Caco-2 (cell line): ENCODE data around the gene USO1. TPM values are rescaled to one million over a fixed set of nuclear protein-coding genes. Genes with fewer than 3 reads are reported as not detected.

Source experiments
- Bru-seq: library from RNA; stranded (reverse); fragments of 400-500 nt; gene quantifications from one replicate; lab custom pipeline; 2021; lab: Mats Ljungman, UMichigan
- BruChase-seq, 2 experiments: library from RNA; stranded (reverse); fragments of 400-500 nt; gene quantifications; one replicate each; lab custom pipeline; 2021; lab: Mats Ljungman, UMichigan
- BruUV-seq: library from RNA; stranded (reverse); fragments of 400-500 nt; replicated peaks from 2 replicates; lab custom pipeline; 2021; lab: Mats Ljungman, UMichigan
- CTCF ChIA-PET: fragments of 300-600 bp; sonication (Branson Sonifier 250); formaldehyde crosslinking; loops from one replicate; lab custom pipeline; 2022; ENCODE audit warnings: antibody characterized with exemption; lab: Charles Lee
- POLR2A ChIA-PET: fragments of 300-600 bp; sonication (Branson Sonifier 250); formaldehyde crosslinking; loops from one replicate; lab custom pipeline; 2022; ENCODE audit warnings: antibody characterized with exemption; lab: Charles Lee
- DNase-seq, 2 experiments: peaks; one replicate each; pipeline versions ENCODE4 v3.0.0 to v3.0.0-alpha.2; 2020 to 2022
- H3K27me3 ChIP-seq: replicated peaks from 2 replicates; pipeline ENCODE4 v1.6.0; 2011; ENCODE audit warnings: low read length; ENCODE audit not compliant: control insufficient read depth, insufficient read depth
- H3K36me3 ChIP-seq: 2 replicates; pipeline ENCODE4 v1.5.1; 2011; ENCODE audit warnings: low read length; ENCODE audit not compliant: control insufficient read depth, insufficient read depth
- H3K4me1 ChIP-seq: fragments of 250-450 bp; sonication (Bioruptor Pico); 2 replicates; pipeline ENCODE4 v1.5.1; 2020; ENCODE audit warnings: mild to moderate bottlenecking
- H3K4me3 ChIP-seq: 2 replicates; pipeline ENCODE4 v1.5.1; 2011; ENCODE audit warnings: low read depth, mild to moderate bottlenecking, control low read depth, low read length
- H3K9me3 ChIP-seq: fragments of 250-450 bp; sonication (Bioruptor Pico); 2 replicates; pipeline ENCODE4 v1.5.1; 2020; ENCODE audit warnings: mild to moderate bottlenecking, moderate library complexity
- H3K27ac Mint-ChIP-seq: one replicate; pipeline ENCODE4 v1.8.0; 2022; ENCODE audit warnings: mixed read lengths; ENCODE audit not compliant: unreplicated experiment
- H3K27me3 Mint-ChIP-seq: one replicate; pipeline ENCODE4 v1.8.0; 2022; ENCODE audit warnings: mixed read lengths; ENCODE audit not compliant: insufficient read depth, unreplicated experiment
- H3K36me3 Mint-ChIP-seq: one replicate; pipeline ENCODE4 v1.8.0; 2022; ENCODE audit warnings: mild to moderate bottlenecking, mixed read lengths; ENCODE audit not compliant: insufficient read depth, unreplicated experiment
- H3K4me1 Mint-ChIP-seq: one replicate; pipeline ENCODE4 v1.8.0; 2022; ENCODE audit warnings: low read depth, mixed read lengths; ENCODE audit not compliant: unreplicated experiment
- H3K4me3 Mint-ChIP-seq: one replicate; pipeline ENCODE4 v1.8.0; 2022; ENCODE audit warnings: mild to moderate bottlenecking, moderate library complexity, mixed read lengths; ENCODE audit not compliant: unreplicated experiment
- H3K9me3 Mint-ChIP-seq: one replicate; pipeline ENCODE4 v1.8.0; 2022; ENCODE audit warnings: mixed read lengths; ENCODE audit not compliant: unreplicated experiment
- intact Hi-C: fragments of 100-400 bp; cut with micrococcal nuclease; formaldehyde crosslinking; loops from one replicate; pipeline ENCODE4 v1.10.0; 2022; ENCODE audit not compliant: unreplicated experiment
- long read RNA-seq: library from polyadenylated mRNA; stranded (forward); transcript quantifications from one replicate; pipeline ENCODE4 v2.0.0, GENCODE V29; 2022
- total RNA-seq: library from RNA; stranded (reverse); gene quantifications from 2 replicates; pipeline ENCODE4 v1.2.3, GENCODE V29; 2022
- TF ChIP-seq, protein P1 (sequence below), 2 experiments: fragments of 200-600 bp in 1 of 2; IDR thresholded peaks; 1 replicate in 1 of 2; 2 replicates in 1 of 2; pipeline versions ENCODE4 v1.5.1 to v1.8.0; 2011 to 2022; ENCODE audit warnings: antibody characterized with exemption in 1 of 2, control low read depth in 1 of 2, inconsistent platforms in 1 of 2, low read depth in 1 of 2, low read length in 1 of 2, mild to moderate bottlenecking in 1 of 2, moderate library complexity in 1 of 2; ENCODE audit not compliant: insufficient read depth in 1 of 2, severe bottlenecking in 1 of 2, unreplicated experiment in 1 of 2

USO1 gene, protein sequence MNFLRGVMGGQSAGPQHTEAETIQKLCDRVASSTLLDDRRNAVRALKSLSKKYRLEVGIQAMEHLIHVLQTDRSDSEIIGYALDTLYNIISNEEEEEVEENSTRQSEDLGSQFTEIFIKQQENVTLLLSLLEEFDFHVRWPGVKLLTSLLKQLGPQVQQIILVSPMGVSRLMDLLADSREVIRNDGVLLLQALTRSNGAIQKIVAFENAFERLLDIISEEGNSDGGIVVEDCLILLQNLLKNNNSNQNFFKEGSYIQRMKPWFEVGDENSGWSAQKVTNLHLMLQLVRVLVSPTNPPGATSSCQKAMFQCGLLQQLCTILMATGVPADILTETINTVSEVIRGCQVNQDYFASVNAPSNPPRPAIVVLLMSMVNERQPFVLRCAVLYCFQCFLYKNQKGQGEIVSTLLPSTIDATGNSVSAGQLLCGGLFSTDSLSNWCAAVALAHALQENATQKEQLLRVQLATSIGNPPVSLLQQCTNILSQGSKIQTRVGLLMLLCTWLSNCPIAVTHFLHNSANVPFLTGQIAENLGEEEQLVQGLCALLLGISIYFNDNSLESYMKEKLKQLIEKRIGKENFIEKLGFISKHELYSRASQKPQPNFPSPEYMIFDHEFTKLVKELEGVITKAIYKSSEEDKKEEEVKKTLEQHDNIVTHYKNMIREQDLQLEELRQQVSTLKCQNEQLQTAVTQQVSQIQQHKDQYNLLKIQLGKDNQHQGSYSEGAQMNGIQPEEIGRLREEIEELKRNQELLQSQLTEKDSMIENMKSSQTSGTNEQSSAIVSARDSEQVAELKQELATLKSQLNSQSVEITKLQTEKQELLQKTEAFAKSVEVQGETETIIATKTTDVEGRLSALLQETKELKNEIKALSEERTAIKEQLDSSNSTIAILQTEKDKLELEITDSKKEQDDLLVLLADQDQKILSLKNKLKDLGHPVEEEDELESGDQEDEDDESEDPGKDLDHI
- total RNA-seq (55.4 and 59.7 TPM in 2 replicates), Bru-seq, nascent RNA (percentile 81 among the genes with signal in this experiment), BruChase-seq, experiment 1, labeled RNA remaining after a 2-hour chase (percentile 87 among the genes with signal in this experiment), BruChase-seq, experiment 2, labeled RNA remaining after a 6-hour chase (percentile 88 among the genes with signal in this experiment)
- long read RNA-seq, full-length matches to known transcripts: 45 of 101 reads
- long read RNA-seq, partial matches to known transcripts: 9 of 101 reads
- long read RNA-seq, other reads (novel, unspliced or antisense): 47 of 101 reads

GRCh38 chr4:75724066-75724866 is at the start of gene USO1:
Gene USO1, plus strand, starts transcription at chr4:75724577. Its CDS starts 243 bp downstream, at chr4:75724820.
- peak within 1 kb of the TSS; percentile 90 for H3K4me3 Mint-ChIP-seq
- intact Hi-C loops: loop anchor here (1.0 kb wide), 4 partner anchors 21 to 124 kb away; partner anchors contain the start of gene G3BP2
- BruUV-seq: no TSS peak
- TF ChIP-seq, protein P1, sequence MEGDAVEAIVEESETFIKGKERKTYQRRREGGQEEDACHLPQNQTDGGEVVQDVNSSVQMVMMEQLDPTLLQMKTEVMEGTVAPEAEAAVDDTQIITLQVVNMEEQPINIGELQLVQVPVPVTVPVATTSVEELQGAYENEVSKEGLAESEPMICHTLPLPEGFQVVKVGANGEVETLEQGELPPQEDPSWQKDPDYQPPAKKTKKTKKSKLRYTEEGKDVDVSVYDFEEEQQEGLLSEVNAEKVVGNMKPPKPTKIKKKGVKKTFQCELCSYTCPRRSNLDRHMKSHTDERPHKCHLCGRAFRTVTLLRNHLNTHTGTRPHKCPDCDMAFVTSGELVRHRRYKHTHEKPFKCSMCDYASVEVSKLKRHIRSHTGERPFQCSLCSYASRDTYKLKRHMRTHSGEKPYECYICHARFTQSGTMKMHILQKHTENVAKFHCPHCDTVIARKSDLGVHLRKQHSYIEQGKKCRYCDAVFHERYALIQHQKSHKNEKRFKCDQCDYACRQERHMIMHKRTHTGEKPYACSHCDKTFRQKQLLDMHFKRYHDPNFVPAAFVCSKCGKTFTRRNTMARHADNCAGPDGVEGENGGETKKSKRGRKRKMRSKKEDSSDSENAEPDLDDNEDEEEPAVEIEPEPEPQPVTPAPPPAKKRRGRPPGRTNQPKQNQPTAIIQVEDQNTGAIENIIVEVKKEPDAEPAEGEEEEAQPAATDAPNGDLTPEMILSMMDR (IDR thresholded peaks at IDR 0.05; ENCODE audit: insufficient read depth in 1 of 2, low read depth in 1 of 2, low read length in 1 of 2, severe bottlenecking in 1 of 2, unreplicated experiment in 1 of 2): peak; percentile 76 to 81
- ChIA-PET POLR2A (interaction anchor here (0.5 to 2.1 kb wide), 25 partner anchors 8 to 335 kb away, joined by 3 to 28 read pairs (median 4); partner anchors contain the start of genes CDKL2, G3BP2, ODAPH and RCHY1), CTCF (interaction anchor here (0.5 to 2.3 kb wide), 14 partner anchors 8 to 820 kb away, joined by 3 to 13 read pairs (median 4); partner anchors contain the start of genes CDKL2 and G3BP2)
- peaks cover 18% of the 10 kb centered on the region; the same call in 1 of the 2 replicates for H3K4me1 ChIP-seq
- peaks cover 15% of the 10 kb centered on the region for H3K4me1 Mint-ChIP-seq
- H3K9me3 Mint-ChIP-seq: no peaks in the 10 kb centered on the region
- no peaks in the 10 kb centered on the region for H3K27me3 Mint-ChIP-seq
- peaks cover 22% of the 10 kb centered on the region for H3K36me3 Mint-ChIP-seq
- peak within 1 kb of the TSS; percentile 99 for H3K4me3 ChIP-seq
- no peaks in the 10 kb centered on the region for H3K9me3 ChIP-seq
- DNase-seq: peak; percentile 98 to 99
- peak within 1 kb of the TSS; percentile 99 for H3K27ac Mint-ChIP-seq
- H3K36me3 ChIP-seq: no peaks in the 10 kb centered on the region
- H3K27me3 ChIP-seq: no peaks in the 10 kb centered on the region

DNA sequence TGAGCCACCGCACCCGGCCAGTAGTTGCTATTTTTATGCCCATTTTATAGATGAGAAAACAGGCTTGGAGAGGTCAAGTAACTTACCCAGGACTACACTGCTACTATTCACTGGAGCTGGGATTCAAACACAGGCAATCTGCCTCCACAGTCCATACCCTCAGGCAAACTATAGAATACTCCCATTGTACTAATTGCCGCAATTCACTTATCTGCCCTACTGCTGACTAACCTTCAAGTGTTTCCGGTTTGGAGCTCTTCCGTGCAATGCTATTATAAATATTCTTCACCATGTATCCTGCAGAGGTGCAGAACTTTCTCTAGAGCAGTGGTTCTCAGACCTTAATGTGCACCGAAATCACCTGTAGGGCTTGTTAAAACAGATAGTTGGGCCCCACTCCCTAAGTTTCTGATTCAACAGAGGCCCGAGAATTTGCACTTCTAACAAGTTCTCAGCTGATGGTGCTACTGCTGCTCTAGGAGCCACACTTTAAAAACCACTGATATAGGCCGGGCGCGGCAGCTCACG is 49.3 kb upstream of the USO1 start:
- H3K4me3 Mint-ChIP-seq: no peak overlapping the region
- Histone ChIP-seq H3K4me1 (peaks cover 16% of the 10 kb centered on the region; the same call in 1 of the 2 replicates), H3K4me3 (no peak overlapping the region), H3K36me3 (no peaks in the 10 kb centered on the region), H3K9me3 (no peaks in the 10 kb centered on the region), H3K27me3 (no peaks in the 10 kb centered on the region)
- no peaks in the 10 kb centered on the region for H3K9me3 Mint-ChIP-seq
- TF ChIP-seq, protein P1 (IDR thresholded peaks at IDR 0.05; ENCODE audit: insufficient read depth in 1 of 2, low read depth in 1 of 2, low read length in 1 of 2, severe bottlenecking in 1 of 2, unreplicated experiment in 1 of 2): no peak
- H3K27ac Mint-ChIP-seq: peak overlapping the region; percentile 39
- peaks cover 18% of the 10 kb centered on the region for H3K36me3 Mint-ChIP-seq
- no peak for DNase-seq
- ChIA-PET POLR2A (no interaction called here), CTCF (no interaction called here)
- intact Hi-C loops: no loop called here
- no peaks in the 10 kb centered on the region for H3K27me3 Mint-ChIP-seq
- BruUV-seq: no TSS peak
- H3K4me1 Mint-ChIP-seq: peaks cover 11% of the 10 kb centered on the region
